Measurements from ENCODE around the gene GNB1.
"Not testable (repeated sequence)": the region's sequence is repeated elsewhere in the genome, so short reads cannot be mapped to it uniquely, and the experiment has no call there.

GNB1 gene

DNA sequence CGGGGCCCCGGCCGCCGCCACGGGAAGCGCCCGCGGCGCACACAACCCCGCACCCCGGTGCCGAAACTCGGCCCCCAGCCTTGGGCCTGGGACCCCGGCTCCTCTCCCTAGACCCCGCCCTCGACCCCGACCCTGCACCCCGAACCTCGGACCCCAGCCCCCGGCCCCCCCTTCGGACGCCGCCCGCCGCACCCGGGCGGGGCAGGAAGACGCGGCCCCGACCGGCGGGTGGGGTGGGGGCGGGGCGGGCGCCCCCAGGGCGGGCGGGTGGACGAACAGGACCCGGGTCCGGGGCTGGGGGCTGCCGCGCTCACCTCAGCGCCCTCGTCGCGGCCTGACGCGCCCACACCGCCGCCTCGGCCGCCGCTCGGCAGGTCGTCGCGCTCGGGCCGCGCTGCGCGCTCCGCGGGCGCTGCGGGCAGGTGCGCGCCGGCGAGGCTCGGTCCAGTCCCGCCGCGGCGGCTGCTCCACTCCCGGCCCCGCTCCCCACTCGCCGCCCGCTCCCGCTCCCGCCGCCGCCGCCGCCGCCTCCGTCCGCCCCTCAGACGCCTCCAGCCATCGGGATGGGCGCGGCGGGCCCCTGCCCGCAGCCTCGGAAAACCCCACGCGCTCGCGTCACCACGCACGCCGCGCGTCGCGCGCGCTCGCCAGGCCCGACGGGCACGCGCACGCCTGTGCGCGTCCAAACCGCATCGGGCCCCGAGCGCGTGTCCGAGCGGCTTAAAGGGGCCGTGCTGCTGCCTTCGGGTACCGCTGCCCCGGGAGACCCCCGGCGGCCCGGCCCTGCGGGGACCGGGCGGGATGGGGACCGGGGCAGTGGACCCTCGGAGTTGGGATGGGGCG, at the start of gene GNB1:
Gene GNB1, minus strand, starts transcription at position 582 of the 843 bp plus-strand sequence. CDS start 65,634 bp downstream, outside the sequence.
- H3K9me3 ChIP-seq (ENCODE audit: low read depth, low read length) = no peaks in the 10 kb centered on the region
- no peak for DNase-seq (ENCODE audit: low read depth, low spot score)
- H3K27ac ChIP-seq = peak within 1 kb of the TSS; percentile 92
- H3K4me3 ChIP-seq = peak within 1 kb of the TSS; percentile 90
- peak within 1 kb of the TSS; percentile 92 for H3K9ac ChIP-seq (ENCODE audit: insufficient read length)
- peaks cover 16% of the 10 kb centered on the region for H3K36me3 ChIP-seq (ENCODE audit: insufficient read depth, low read length)
- TF ChIP-seq FOXP2 (optimal IDR thresholded peaks at IDR 0.05; ENCODE audit: control extremely low read depth, extremely low read length, insufficient read depth) (peak; percentile 33), EZH2 (IDR thresholded peaks at IDR 0.05) (no peak), POLR2AphosphoS5 (IDR thresholded peaks at IDR 0.05; ENCODE audit: borderline replicate concordance, low read depth, low read length) (peak; percentile 62)

DNA sequence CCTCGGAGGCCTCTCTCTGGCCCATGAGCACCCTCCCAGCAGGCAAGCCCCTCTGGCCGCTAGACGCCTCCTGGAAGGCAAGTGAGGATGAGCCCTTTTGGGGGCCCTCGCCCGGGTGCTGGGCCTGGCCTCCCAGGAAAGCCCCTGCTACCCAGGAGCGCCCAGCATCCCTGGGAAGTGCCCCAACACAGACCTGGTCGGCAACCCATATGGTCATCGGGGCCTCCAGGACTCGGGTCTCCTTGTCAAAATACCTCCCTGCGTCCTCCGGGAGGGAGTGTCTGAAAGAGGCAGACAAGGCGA, 49.2 kb upstream of the GNB1 start:
- Histone ChIP-seq H3K4me3 (no peak overlapping the region), H3K36me3 (ENCODE audit: insufficient read depth, low read length) (no peaks in the 10 kb centered on the region), H3K9ac (ENCODE audit: insufficient read length) (no peak overlapping the region), H3K9me3 (ENCODE audit: low read depth, low read length) (no peaks in the 10 kb centered on the region), H3K27ac (no peak overlapping the region)
- TF ChIP-seq EZH2 (IDR thresholded peaks at IDR 0.05) (no peak), POLR2AphosphoS5 (IDR thresholded peaks at IDR 0.05; ENCODE audit: borderline replicate concordance, low read depth, low read length) (no peak), FOXP2 (optimal IDR thresholded peaks at IDR 0.05; ENCODE audit: control extremely low read depth, extremely low read length, insufficient read depth) (no peak)
- DNase-seq (ENCODE audit: low read depth, low spot score) = no peak

DNA sequence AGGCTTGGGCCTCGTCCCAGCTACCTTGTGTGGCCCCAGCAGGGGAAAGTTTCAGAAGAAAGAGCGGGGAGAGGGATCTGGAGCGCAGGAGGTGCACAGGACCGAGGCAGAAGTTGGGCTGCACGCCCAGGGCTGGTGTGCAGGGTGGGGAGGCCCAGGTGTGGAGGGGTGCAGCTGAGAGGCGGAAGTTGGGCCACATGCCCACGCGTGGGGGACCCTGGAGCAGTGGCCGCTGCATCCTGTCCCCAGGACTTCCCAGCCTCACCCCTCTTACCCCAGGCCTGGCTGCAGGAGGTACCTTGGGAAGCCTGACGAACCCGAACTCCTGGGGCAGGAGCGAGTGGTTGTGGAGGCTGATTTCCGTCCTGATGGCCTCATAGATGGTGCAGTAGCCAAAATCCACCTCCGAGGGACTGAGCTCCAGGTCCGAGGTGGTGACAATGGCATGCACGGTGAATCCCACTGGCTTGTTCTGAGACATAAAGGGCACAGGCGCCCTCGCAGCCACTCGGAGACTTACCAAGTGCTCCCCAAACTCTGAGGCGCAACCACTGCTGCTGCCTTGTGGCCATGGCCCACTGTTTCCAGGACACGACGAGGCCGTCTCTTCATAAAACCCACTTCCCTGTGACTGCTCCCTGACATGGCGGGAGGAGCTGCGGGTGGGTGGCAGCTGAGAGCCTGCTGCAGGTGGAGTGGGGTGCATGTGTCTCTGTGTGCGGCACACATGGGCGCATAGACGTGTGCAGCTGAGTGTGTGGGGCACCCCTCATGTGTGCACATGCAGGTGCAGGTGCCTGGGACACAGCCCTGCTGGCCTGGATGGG, 48.6 kb upstream of the GNB1 start:
- DNase-seq (ENCODE audit: low read depth, low spot score) = no peak
- Histone ChIP-seq H3K4me3 (no peak overlapping the region), H3K9ac (ENCODE audit: insufficient read length) (no peak overlapping the region), H3K27ac (no peak overlapping the region), H3K9me3 (ENCODE audit: low read depth, low read length) (no peaks in the 10 kb centered on the region), H3K36me3 (ENCODE audit: insufficient read depth, low read length) (no peaks in the 10 kb centered on the region)
- TF ChIP-seq POLR2AphosphoS5 (IDR thresholded peaks at IDR 0.05; ENCODE audit: borderline replicate concordance, low read depth, low read length) = no peak
- no peak for TF ChIP-seq EZH2 (IDR thresholded peaks at IDR 0.05)
- no peak for TF ChIP-seq FOXP2 (optimal IDR thresholded peaks at IDR 0.05; ENCODE audit: control extremely low read depth, extremely low read length, insufficient read depth)

- DNase-seq (ENCODE audit: low read depth, low spot score) = no peak
- TF ChIP-seq POLR2AphosphoS5 (IDR thresholded peaks at IDR 0.05; ENCODE audit: borderline replicate concordance, low read depth, low read length) (no peak), FOXP2 (optimal IDR thresholded peaks at IDR 0.05; ENCODE audit: control extremely low read depth, extremely low read length, insufficient read depth) (no peak), EZH2 (IDR thresholded peaks at IDR 0.05) (no peak)
- Histone ChIP-seq H3K9me3 (ENCODE audit: low read depth, low read length) (no peaks in the 10 kb centered on the region), H3K9ac (ENCODE audit: insufficient read length) (no peak overlapping the region), H3K27ac (no peak overlapping the region), H3K4me3 (no peak overlapping the region), H3K36me3 (ENCODE audit: insufficient read depth, low read length) (no peaks in the 10 kb centered on the region)
Observed at GRCh38 chr1:1938613-1939295, 47.9 kb upstream of the GNB1 start.

- Histone ChIP-seq H3K36me3 (ENCODE audit: insufficient read depth, low read length) (no peaks in the 10 kb centered on the region), H3K27ac (no peak overlapping the region), H3K9ac (ENCODE audit: insufficient read length) (no peak overlapping the region), H3K4me3 (no peak overlapping the region), H3K9me3 (ENCODE audit: low read depth, low read length) (no peaks in the 10 kb centered on the region)
- no peak for TF ChIP-seq POLR2AphosphoS5 (IDR thresholded peaks at IDR 0.05; ENCODE audit: borderline replicate concordance, low read depth, low read length)
- no peak for TF ChIP-seq EZH2 (IDR thresholded peaks at IDR 0.05)
- no peak for TF ChIP-seq FOXP2 (optimal IDR thresholded peaks at IDR 0.05; ENCODE audit: control extremely low read depth, extremely low read length, insufficient read depth)
- DNase-seq (ENCODE audit: low read depth, low spot score) = no peak
Observed at GRCh38 chr1:1938276-1938573, 47.3 kb upstream of the GNB1 start.

GRCh38 chr1:1937549-1938275, 46.8 kb upstream of the GNB1 start:
- no peak for DNase-seq (ENCODE audit: low read depth, low spot score)
- H3K27ac ChIP-seq = no peak overlapping the region

DNA sequence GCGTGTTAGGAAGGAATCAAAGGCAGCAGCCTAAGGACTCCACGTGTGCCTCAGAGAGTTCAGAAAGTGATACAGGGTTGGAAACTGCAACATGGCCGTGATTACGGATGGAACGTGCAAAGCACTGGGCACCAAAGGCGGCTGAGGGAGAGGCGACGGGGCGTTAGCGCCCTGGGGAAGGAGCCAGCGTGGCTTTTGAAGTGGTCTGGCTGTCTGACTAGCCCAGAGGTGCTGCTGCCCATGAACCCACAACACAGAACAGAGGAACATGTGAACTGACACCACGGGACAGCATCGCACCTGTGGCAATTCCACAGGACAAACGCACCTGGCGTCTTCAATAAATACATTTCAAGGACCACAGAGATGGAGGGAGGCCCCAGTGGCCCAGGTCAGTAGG, 46.2 kb upstream of the GNB1 start:
- DNase-seq (ENCODE audit: low read depth, low spot score) = no peak
- Histone ChIP-seq H3K4me3 (no peak overlapping the region), H3K9me3 (ENCODE audit: low read depth, low read length) (no peaks in the 10 kb centered on the region), H3K36me3 (ENCODE audit: insufficient read depth, low read length) (no peaks in the 10 kb centered on the region), H3K9ac (ENCODE audit: insufficient read length) (no peak overlapping the region), H3K27ac (no peak overlapping the region)
- TF ChIP-seq EZH2 (IDR thresholded peaks at IDR 0.05) = no peak

More at GRCh38 chr1:1937549-1938275, 46.8 kb upstream of the GNB1 start:
- H3K9ac ChIP-seq (ENCODE audit: insufficient read length) = no peak overlapping the region
- H3K36me3 ChIP-seq (ENCODE audit: insufficient read depth, low read length) = no peaks in the 10 kb centered on the region
- H3K9me3 ChIP-seq (ENCODE audit: low read depth, low read length) = no peaks in the 10 kb centered on the region
- TF ChIP-seq EZH2 (IDR thresholded peaks at IDR 0.05) = no peak
- no peak for TF ChIP-seq POLR2AphosphoS5 (IDR thresholded peaks at IDR 0.05; ENCODE audit: borderline replicate concordance, low read depth, low read length)
- TF ChIP-seq FOXP2 (optimal IDR thresholded peaks at IDR 0.05; ENCODE audit: control extremely low read depth, extremely low read length, insufficient read depth) = no peak
- H3K4me3 ChIP-seq = no peak overlapping the region

DNA sequence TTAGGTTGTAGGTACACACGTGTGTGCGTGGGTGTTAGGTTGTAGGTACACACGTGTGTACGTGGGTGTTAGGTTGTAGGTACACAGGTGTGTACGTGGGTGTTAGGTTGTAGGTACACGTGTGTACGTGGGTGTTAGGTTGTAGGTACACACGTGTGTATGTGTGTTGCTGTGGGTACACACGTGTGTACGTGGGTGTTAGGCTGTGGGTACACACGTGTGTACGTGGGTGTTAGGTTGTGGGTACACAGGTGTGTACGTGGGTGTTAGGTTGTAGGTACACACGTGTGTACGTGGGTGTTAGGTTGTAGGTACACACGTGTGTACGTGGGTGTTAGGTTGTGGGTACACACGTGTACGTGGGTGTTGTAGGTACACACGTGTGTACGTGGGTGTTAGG, 44.0 kb upstream of the GNB1 start:
- DNase-seq (ENCODE audit: low read depth, low spot score); H3K36me3 ChIP-seq (ENCODE audit: insufficient read depth, low read length); H3K9me3 ChIP-seq (ENCODE audit: low read depth, low read length); H3K9ac ChIP-seq (ENCODE audit: insufficient read length); H3K27ac ChIP-seq; H3K4me3 ChIP-seq: not testable (repeated sequence)
